Adrenal gland (tissue), 5 donors: Measurements from ENCODE around the gene ZNF205.

Source experiments
- CTCF ChIP-seq, 6 experiments: fragments of 450-650 bp in 4 of 6; fragments of 200-600 bp in 2 of 6; sonication (generic) in 1 of 6; IDR thresholded peaks; 1 replicate in 5 of 6; 2 replicates in 1 of 6; pipeline versions ENCODE4 v1.5.1 to v1.8.0; 2016 to 2021; ENCODE audit warnings: antibody characterized with exemption in 6 of 6, mild to moderate bottlenecking in 2 of 6, moderate library complexity in 1 of 6
- POLR2A ChIP-seq, 2 donors: fragments of 450-650 bp; IDR thresholded peaks; one replicate each; pipeline ENCODE4 v1.6.1; 2017; ENCODE audit warnings: antibody characterized with exemption in 2 of 2, mild to moderate bottlenecking in 2 of 2, moderate library complexity in 1 of 2
- donor health status: DM: no; HTN: no; CAD: no.

DNA sequence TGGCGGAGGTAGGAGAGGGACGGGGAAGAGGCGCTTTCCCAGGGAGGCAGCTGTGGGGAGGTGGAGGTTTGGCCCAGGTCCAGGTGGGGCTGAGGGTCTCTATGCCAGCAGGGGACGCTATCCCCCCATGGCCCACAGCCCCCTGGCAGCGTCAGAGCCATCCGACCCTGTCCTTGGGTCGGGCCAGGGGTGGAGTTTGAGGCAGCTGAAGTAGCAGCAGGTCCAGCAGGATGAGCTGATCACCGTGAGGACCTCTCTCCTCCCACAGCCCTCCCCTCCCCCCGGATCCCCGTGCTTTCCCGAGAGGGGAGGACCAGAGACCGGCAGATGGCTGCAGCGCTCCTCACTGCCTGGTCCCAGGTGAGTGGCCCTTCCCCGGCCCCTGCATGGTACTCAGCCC lies 3.2 kb downstream of the ZNF205 start:
- no peak for TF ChIP-seq POLR2A (IDR thresholded peaks at IDR 0.05)
- no peak for TF ChIP-seq CTCF (IDR thresholded peaks at IDR 0.05)
